H1 (cell line): Measurements from ENCODE around the gene ADRB1. TPM values are rescaled to one million over a fixed set of nuclear protein-coding genes. Genes with fewer than 3 reads are reported as not detected.

Source experiments
- CHD2 ChIP-seq: IDR thresholded peaks from 2 replicates; pipeline ENCODE4 v1.6.1; 2012; ENCODE audit warnings: low read length, improper control_type of control experiment
- polyA plus RNA-seq, 7 experiments: library from polyadenylated mRNA; depleted of rRNA in 3 of 7; stranded (reverse) in 5 of 7; unstranded in 2 of 7; fragments of >200 nt in 5 of 7; fragments of 200-250 nt in 2 of 7; gene quantifications; 1 replicate in 5 of 7; 2 replicates in 1 of 7; 4 replicates in 1 of 7; pipeline versions ENCODE4 v1.2.1 to v1.2.3, GENCODE V29; 2011 to 2013; ENCODE audit warnings: missing spikeins in 2 of 7, mixed read lengths in 2 of 7
- total RNA-seq: library from RNA; stranded (reverse); fragmentation: NEBNext Ultra II Directional; extraction: Animal tissue kit (Norgen Biotek cat#: 25700); gene quantifications from 2 replicates; pipeline ENCODE4 v1.2.1, GENCODE V29; 2021

The ADRB1 gene
- total and polyA plus RNA-seq, 2 of the 8 experiments (the other 6 are each of a cell fraction or from before 2014, with no cell fraction given), result 0.14 to 0.48 TPM

DNA sequence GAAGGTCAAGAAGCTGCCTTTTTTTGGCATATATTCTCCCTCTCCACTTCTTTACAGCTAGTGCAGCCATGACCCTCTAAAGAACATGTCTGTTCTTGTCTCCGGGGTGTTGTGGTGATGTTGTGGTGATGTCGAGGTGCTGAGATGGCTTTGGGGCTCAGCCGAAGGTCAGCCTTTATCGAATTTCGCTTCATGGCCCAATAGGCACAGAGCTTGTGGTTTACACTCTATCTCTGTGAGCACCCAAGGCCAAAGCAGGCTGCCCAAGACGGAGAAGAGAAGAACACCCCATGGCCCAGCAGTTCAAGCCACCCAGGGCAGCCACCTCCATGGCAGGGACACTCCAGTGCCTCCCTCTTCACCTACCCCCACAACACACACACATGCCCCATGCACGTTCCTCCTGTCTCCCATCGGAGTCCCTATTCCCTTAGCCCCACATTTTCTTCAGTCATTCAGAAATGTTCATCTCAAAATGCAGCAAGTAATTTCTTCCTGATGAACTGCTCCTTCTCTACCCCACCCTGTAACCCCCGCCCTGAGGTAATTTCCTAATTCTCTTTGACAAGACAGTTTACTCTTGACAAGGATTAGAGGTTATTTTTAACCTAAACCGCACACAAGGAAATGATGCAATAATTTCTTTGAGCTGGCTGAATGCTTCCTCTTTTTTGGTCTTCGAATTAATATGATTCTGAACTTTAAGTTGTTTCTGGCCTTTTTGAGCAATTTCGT is 18.6 kb upstream of the ADRB1 start (continued):
- TF ChIP-seq CHD2, result no peak
